Liver (tissue), 9 donors: ENCODE measurements around the gene CHMP1B. TPM values are rescaled to one million over a fixed set of nuclear protein-coding genes. Genes with fewer than 3 reads are reported as not detected.

Experiments used
- DNase-seq: peaks from one replicate; pipeline ENCODE4 v3.0.0-alpha.2; 2017; ENCODE audit warnings: low spot score
- H3K27ac ChIP-seq, 2 donors: one replicate each; pipeline ENCODE4 v1.7.0; 2013; ENCODE audit warnings: inconsistent platforms in 2 of 2, low read length in 2 of 2, control low read depth in 1 of 2, low read depth in 1 of 2, mild to moderate bottlenecking in 1 of 2
- H3K27me3 ChIP-seq, 4 donors: one replicate each; pipeline versions ENCODE4 v1.6.1 to v1.7.0; 2013; ENCODE audit warnings: low read length in 3 of 4, inconsistent platforms in 1 of 4, mild to moderate bottlenecking in 1 of 4, moderate library complexity in 1 of 4; ENCODE audit not compliant: control insufficient read depth in 4 of 4, insufficient read depth in 4 of 4
- H3K36me3 ChIP-seq, 4 donors: one replicate each; pipeline versions ENCODE4 v1.6.1 to v1.7.0; 2013; ENCODE audit warnings: low read length in 3 of 4, mild to moderate bottlenecking in 3 of 4, low read depth in 1 of 4, moderate library complexity in 1 of 4; ENCODE audit not compliant: control insufficient read depth in 4 of 4, insufficient read depth in 3 of 4
- H3K4me1 ChIP-seq, 4 donors: one replicate each; pipeline versions ENCODE4 v1.6.1 to v1.7.0; 2013; ENCODE audit warnings: low read length in 3 of 4, mild to moderate bottlenecking in 3 of 4, moderate library complexity in 1 of 4; ENCODE audit not compliant: control insufficient read depth in 4 of 4, insufficient read depth in 4 of 4
- H3K4me3 ChIP-seq, 3 donors: one replicate each; pipeline versions ENCODE4 v1.6.1 to v1.7.0; 2013; ENCODE audit warnings: low read length in 3 of 3, control low read depth in 1 of 3, low read depth in 1 of 3, mild to moderate bottlenecking in 1 of 3
- H3K9ac ChIP-seq, 2 donors: one replicate each; pipeline ENCODE4 v1.7.0; 2013; ENCODE audit warnings: low read length in 2 of 2, mild to moderate bottlenecking in 2 of 2, moderate library complexity in 2 of 2, control low read depth in 1 of 2, low read depth in 1 of 2
- H3K9me3 ChIP-seq, 4 donors: one replicate each; pipeline versions ENCODE4 v1.6.1 to v1.7.0; 2013; ENCODE audit warnings: low read length in 3 of 4; ENCODE audit not compliant: control insufficient read depth in 4 of 4
- ATF3 ChIP-seq: IDR thresholded peaks from 2 replicates; pipeline ENCODE4 v1.6.1; 2016; ENCODE audit warnings: antibody characterized with exemption
- CTCF ChIP-seq: fragments of 150-350 bp; IDR thresholded peaks from 2 replicates; pipeline ENCODE4 v1.5.1; 2017; ENCODE audit warnings: improper control_type of control experiment, low read depth, low read length; ENCODE audit not compliant: missing input control
- EGR1 ChIP-seq, 2 donors: IDR thresholded peaks; 2 replicates each; pipeline ENCODE4 v1.6.1; 2016 to 2018; ENCODE audit warnings: antibody characterized with exemption in 2 of 2, low read depth in 2 of 2
- FOXA1 ChIP-seq: IDR thresholded peaks from 2 replicates; pipeline ENCODE4 v1.6.1; 2016; ENCODE audit warnings: antibody characterized with exemption
- FOXA2 ChIP-seq: IDR thresholded peaks from 2 replicates; pipeline ENCODE4 v1.6.1; 2016; ENCODE audit warnings: antibody characterized with exemption
- GABPA ChIP-seq, 2 donors: IDR thresholded peaks in 1 of 2; conservative IDR thresholded peaks in 1 of 2; 2 replicates each; pipeline ENCODE4 v1.6.1; 2016; ENCODE audit warnings: antibody characterized with exemption in 2 of 2, mild to moderate bottlenecking in 1 of 2, moderate library complexity in 1 of 2
- HNF4G ChIP-seq: IDR thresholded peaks from 2 replicates; pipeline ENCODE4 v1.6.1; 2016; ENCODE audit warnings: antibody characterized with exemption
- JUND ChIP-seq, 2 donors: IDR thresholded peaks; 2 replicates each; pipeline ENCODE4 v1.6.1; 2016; ENCODE audit warnings: antibody characterized with exemption in 2 of 2
- MAX ChIP-seq: IDR thresholded peaks from 2 replicates; pipeline ENCODE4 v1.6.1; 2016; ENCODE audit warnings: antibody characterized with exemption
- NR2F2 ChIP-seq: IDR thresholded peaks from 2 replicates; pipeline ENCODE4 v1.6.1; 2016; ENCODE audit warnings: antibody characterized with exemption
- RAD21 ChIP-seq, 2 donors: IDR thresholded peaks; 2 replicates each; pipeline ENCODE4 v1.6.1; 2016; ENCODE audit warnings: antibody characterized with exemption in 2 of 2, mild to moderate bottlenecking in 2 of 2
- REST ChIP-seq: IDR thresholded peaks from 2 replicates; pipeline ENCODE4 v1.6.1; 2016; ENCODE audit warnings: antibody characterized with exemption, mild to moderate bottlenecking
- RXRA ChIP-seq, 2 donors: IDR thresholded peaks; 2 replicates each; pipeline ENCODE4 v1.6.1; 2017 to 2018; ENCODE audit warnings: antibody characterized with exemption in 2 of 2, mild to moderate bottlenecking in 1 of 2
- SP1 ChIP-seq: IDR thresholded peaks from 2 replicates; pipeline ENCODE4 v1.6.1; 2018; ENCODE audit warnings: antibody characterized with exemption, mild to moderate bottlenecking
- TAF1 ChIP-seq: conservative IDR thresholded peaks from 2 replicates; pipeline ENCODE4 v1.6.1; 2016; ENCODE audit warnings: antibody characterized with exemption, mild to moderate bottlenecking
- YY1 ChIP-seq: IDR thresholded peaks from 2 replicates; pipeline ENCODE4 v1.6.1; 2016; ENCODE audit warnings: antibody characterized with exemption, mild to moderate bottlenecking
- ZBTB33 ChIP-seq: IDR thresholded peaks from 2 replicates; pipeline ENCODE4 v1.6.1; 2016; ENCODE audit warnings: antibody characterized with exemption
- WGBS: extraction: QIAGEN DNeasy Blood & Tissue Kit; methylation state at CpG from one replicate; pipeline ENCODE4 v1.1.7; 2013; 5-methylcytosine and 5-hydroxymethylcytosine counted together
- polyA plus RNA-seq, 2 donors: library from polyadenylated mRNA; stranded (reverse) in 1 of 2; unstranded in 1 of 2; fragments of 200-250 nt in 1 of 2; fragments of >200 nt in 1 of 2; fragmentation: Nextera tagmentation in 1 of 2; extraction: Ambion mirVana in 1 of 2; gene quantifications; one replicate each; pipeline versions ENCODE4 v1.2.1 to v1.2.3, GENCODE V29; 2013 to 2015
- total RNA-seq, 2 donors: library from RNA; depleted of rRNA; stranded (reverse); fragments of >200 nt; gene quantifications; one replicate each; pipeline ENCODE4 v1.2.3, GENCODE V29; 2014
- donor health status: healthy.
- donor health status: healthy.
- donor health status: healthy.
- donor health status: healthy.
- donor health status: healthy.

The CHMP1B gene
- total and polyA plus RNA-seq, 4 donors: 13.6 to 23.6 (median 19.1) TPM

- Histone ChIP-seq H3K9ac (no peak overlapping the region), H3K27ac (no peak overlapping the region), H3K36me3 (no peaks in the 10 kb centered on the region), H3K4me1 (no peaks in the 10 kb centered on the region), H3K27me3 (no peaks in the 10 kb centered on the region), H3K9me3 (no peaks in the 10 kb centered on the region), H3K4me3 (no peak overlapping the region)
- DNase-seq: no peak
- WGBS: 52% methylated on average over 6 of the region's 6 CpGs
- TF ChIP-seq RXRA (IDR thresholded peaks at IDR 0.05) (no peak), MAX (no peak), CTCF (no peak), GABPA (IDR thresholded peaks at IDR 0.05 in 1 of 2, conservative IDR thresholded peaks at IDR 0.05 in 1 of 2) (no peak), ZBTB33 (no peak), HNF4G (no peak), YY1 (no peak), REST (no peak), SP1 (no peak), FOXA1 (no peak), JUND (IDR thresholded peaks at IDR 0.05) (no peak), NR2F2 (no peak), FOXA2 (no peak), EGR1 (IDR thresholded peaks at IDR 0.05; ENCODE audit: low read depth in 2 of 2) (no peak), ATF3 (no peak), RAD21 (IDR thresholded peaks at IDR 0.05) (no peak), TAF1 (no peak)
These were observed 34.0 kb upstream of the CHMP1B start for GRCh38 chr18:11817229-11817628.
